ENCODE data around the gene TRAF2. TPM values are rescaled to one million over a fixed set of nuclear protein-coding genes. Genes with fewer than 3 reads are reported as not detected.

TRAF2 gene
- total RNA-seq, 1 donor from 2014 or later = 67.4 TPM

DNA sequence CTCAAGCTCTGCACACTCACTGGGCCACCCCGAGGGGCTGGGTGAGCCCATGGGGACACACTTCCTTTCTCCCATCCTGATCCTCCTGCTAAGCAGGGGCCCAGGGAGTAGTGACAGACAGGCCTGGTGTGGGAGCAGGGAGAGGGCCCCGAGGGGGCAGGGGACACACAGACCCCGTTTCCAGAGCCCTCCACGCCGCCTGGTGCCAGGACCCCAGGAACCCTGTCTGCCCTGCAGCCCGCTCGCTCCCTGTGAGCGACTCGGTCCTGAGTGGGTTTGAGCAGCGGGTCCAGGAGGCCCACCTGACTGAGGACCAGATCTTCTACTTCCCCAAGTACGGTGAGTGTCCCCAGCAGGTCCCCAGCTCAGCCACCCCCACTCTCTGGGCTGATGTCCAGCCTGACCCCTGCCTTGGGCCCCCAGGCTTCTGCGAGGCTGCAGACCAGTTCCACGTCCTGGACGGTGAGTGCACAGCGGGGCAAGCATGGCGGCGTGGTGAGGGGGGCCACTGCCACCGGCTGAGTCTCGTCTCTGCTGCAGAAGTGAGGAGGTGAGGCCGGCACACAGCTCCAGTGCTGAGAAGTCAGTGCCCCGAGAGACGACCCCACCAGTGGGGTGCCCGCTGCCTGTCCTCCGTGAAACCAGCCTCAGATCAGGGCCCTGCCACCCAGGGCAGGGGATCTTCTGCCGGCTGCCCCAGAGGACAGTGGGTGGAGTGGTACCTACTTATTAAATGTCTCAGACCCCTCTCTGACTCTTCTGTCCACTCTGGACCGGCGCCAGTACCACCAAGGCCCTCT is 60.1 kb downstream of the TRAF2 start:
- H3K27me3 Mint-ChIP-seq (ENCODE audit: insufficient read depth) = no peaks in the 10 kb centered on the region
- DNase-seq (ENCODE audit: low spot score) = no peak
- H3K4me1 Mint-ChIP-seq (ENCODE audit: low read depth) = peaks cover 5% of the 10 kb centered on the region
- H3K4me3 Mint-ChIP-seq = no peak overlapping the region
- no peaks in the 10 kb centered on the region for H3K9me3 Mint-ChIP-seq
- no peak overlapping the region for H3K27ac Mint-ChIP-seq
- intact Hi-C loops (cut with micrococcal nuclease) = loop anchor here (5.0 kb wide), 1 partner anchor 81 kb away; the partner anchor contains the start of gene ABCA2
- H3K36me3 Mint-ChIP-seq (ENCODE audit: low read depth) = peaks cover 7% of the 10 kb centered on the region

DNA sequence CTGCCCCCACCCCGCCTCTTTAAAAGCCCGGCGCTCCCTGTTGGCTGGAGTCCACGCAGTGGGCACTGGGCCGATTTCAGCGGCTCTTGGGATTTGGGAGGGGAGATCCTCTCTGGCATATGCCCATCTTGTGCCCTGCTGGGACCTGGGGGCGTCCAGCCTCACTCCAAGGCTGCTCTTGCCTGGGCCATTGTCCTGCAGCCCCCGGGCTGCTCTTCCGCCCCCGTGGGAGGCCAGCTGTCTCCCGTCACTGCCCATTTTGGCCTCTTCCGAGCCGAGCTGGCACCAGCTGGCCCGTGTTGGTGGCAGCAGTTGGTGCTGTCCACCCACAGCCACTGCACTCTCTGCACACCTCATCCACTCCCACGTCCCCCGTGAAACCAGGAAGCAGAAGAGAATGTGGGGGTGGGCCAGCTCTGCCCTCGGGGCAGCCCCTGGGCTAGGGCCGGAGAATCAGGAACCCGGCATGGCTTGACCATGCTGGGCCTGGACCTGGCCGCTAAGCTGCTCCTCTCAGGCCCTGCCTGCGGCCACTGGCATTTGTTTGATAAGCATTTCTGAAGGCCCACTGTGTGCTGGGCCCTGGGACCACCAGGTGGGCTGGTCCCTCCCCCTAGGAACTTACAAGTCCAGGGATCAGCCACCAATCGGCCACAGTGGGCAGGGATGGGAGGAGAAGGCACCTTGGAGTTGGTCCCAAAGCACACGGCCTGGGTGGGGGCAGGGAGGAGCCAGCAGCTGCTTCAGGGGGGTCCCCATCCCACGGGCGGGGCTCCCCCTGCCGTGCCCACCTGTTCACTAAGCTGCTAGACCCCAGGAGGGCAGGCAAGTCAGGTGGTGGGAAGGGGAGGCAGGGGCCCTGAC is 60.9 kb downstream of the TRAF2 start:
- Mint-ChIP-seq H3K4me3 (no peak overlapping the region), H3K4me1 (ENCODE audit: low read depth) (peaks cover 5% of the 10 kb centered on the region), H3K27me3 (ENCODE audit: insufficient read depth) (no peaks in the 10 kb centered on the region), H3K36me3 (ENCODE audit: low read depth) (peaks cover 3% of the 10 kb centered on the region), H3K9me3 (no peaks in the 10 kb centered on the region), H3K27ac (no peak overlapping the region)
- intact Hi-C loops (cut with micrococcal nuclease) = loop anchor here (5.0 kb wide), 1 partner anchor 80 kb away; the partner anchor contains the start of gene ABCA2
- DNase-seq (ENCODE audit: low spot score) = no peak

DNA sequence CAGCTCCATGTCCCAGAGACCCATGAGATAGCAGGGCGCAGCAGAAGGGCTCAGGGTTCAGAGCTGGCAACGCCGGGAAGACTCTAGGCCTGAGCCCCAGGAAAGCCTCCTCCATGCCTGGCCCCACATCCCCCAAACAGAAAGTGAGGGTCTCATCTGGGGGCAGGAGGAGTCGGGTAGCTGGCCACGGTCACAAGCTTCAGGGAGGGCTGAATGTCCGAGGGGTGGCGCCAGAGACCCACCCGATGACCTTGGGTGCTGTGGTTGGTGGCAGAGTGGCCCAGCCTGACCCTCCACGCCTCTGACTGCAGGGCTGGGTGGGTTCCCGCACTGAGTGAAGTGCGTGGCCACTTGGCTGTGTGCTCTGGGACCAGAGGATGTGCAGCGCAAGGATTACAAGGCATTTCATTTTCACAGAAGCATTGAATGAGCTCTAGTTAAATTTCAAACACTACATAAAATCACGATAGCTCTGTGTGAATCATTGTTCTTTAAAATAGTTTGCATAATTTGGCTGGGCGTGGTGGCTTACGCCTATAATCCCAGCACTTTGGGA is 61.7 kb downstream of the TRAF2 start:
- Mint-ChIP-seq H3K9me3 (no peaks in the 10 kb centered on the region), H3K27ac (peak overlapping the region; percentile 12), H3K36me3 (ENCODE audit: low read depth) (no peaks in the 10 kb centered on the region), H3K4me1 (ENCODE audit: low read depth) (peaks cover 5% of the 10 kb centered on the region), H3K4me3 (peak overlapping the region; percentile 69), H3K27me3 (ENCODE audit: insufficient read depth) (no peaks in the 10 kb centered on the region)
- no peak for DNase-seq (ENCODE audit: low spot score)
- intact Hi-C loops (cut with micrococcal nuclease) = loop anchor here (5.0 kb wide), 1 partner anchor 79 kb away; the partner anchor contains the start of gene ABCA2

DNA sequence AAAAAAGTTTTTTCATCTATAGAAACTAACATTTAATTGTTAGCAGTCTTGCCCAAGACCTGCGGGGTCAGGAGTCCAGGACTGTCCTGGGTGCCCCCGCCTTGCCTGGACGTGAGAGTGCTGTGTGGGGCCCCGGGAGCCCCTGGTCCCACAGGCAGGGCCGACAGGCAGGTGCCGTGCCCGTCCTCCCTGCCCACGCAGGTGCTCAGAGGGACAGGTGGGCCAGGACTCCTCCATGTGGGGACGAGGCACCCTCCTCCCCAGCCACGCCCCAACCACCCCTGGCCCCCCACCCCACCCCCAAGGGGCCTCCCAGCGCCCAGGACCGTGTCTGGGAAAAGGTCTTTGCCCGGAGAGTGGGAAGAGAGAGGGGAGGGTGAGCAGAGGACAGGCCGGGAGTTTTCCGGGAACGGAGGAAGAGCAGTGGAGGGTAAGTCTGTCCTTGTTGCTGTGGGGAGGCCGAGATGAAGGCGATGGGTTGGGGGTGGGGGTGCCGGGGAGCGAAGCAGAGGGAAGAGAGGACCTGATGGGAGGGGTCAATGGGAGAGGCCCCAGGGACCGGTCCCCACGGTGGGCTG is 63.0 kb downstream of the TRAF2 start:
- Mint-ChIP-seq H3K36me3 (ENCODE audit: low read depth) (no peaks in the 10 kb centered on the region), H3K27me3 (ENCODE audit: insufficient read depth) (no peaks in the 10 kb centered on the region), H3K27ac (peak overlapping the region; percentile 71), H3K4me1 (ENCODE audit: low read depth) (peaks cover 5% of the 10 kb centered on the region), H3K4me3 (peak overlapping the region; percentile 82), H3K9me3 (no peaks in the 10 kb centered on the region)
- DNase-seq (ENCODE audit: low spot score) = no peak
- intact Hi-C loops (cut with micrococcal nuclease) = loop anchor here (1.0 to 5.0 kb wide), 2 partner anchors 29 to 78 kb away; partner anchors contain the start of gene ABCA2

DNA sequence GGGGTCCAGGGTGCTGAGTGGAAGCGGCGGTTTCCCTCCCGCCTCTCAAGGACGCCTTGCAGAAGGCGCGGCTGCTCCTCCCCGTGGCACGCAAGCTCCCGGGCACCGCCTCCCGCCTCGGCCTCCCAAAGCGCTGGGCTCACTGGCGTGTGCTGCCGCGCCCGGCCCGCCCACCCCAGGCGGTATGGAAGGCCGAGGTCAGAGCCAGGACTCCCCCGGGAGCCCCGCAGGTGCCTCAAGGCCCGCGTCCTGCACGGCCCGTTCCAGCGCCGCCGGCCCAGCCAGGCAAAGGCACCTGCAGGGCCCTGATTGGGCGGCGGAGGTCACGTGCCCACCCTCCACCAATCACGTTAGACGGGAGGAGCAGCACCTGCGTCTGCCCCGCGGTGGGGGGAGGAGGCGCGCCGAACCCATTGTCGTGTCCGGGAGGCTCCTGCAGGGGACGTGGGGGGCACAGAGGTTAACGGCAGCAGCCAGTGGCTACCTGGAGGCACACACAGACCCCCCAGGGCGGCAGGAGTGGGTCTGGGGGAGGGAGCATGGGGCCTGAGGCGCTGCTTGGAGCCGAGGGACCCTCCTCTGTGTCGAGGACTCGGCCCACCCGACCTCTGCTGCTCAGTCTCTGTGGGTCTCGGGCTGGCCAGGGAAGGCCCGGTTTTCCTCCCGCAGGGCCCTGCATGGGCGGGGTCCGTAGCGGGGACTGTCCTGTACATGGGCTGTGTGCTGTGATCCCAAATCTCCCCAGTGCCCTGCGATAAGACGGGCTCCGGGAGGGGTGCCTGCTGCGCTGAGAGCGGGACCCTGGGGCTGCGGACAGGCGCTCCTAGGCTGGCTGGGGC is 63.7 kb downstream of the TRAF2 start:
- H3K4me3 Mint-ChIP-seq = peak overlapping the region; percentile 84
- peak; percentile 94 for DNase-seq (ENCODE audit: low spot score)
- H3K4me1 Mint-ChIP-seq (ENCODE audit: low read depth) = no peaks in the 10 kb centered on the region
- no peaks in the 10 kb centered on the region for H3K27me3 Mint-ChIP-seq (ENCODE audit: insufficient read depth)
- no peaks in the 10 kb centered on the region for H3K36me3 Mint-ChIP-seq (ENCODE audit: low read depth)
- intact Hi-C loops (cut with micrococcal nuclease) = loop anchor here (1.0 to 5.0 kb wide), 3 partner anchors 28 to 77 kb away; partner anchors contain the start of genes ABCA2 and PAXX
- no peaks in the 10 kb centered on the region for H3K9me3 Mint-ChIP-seq
- peak overlapping the region; percentile 83 for H3K27ac Mint-ChIP-seq

DNA sequence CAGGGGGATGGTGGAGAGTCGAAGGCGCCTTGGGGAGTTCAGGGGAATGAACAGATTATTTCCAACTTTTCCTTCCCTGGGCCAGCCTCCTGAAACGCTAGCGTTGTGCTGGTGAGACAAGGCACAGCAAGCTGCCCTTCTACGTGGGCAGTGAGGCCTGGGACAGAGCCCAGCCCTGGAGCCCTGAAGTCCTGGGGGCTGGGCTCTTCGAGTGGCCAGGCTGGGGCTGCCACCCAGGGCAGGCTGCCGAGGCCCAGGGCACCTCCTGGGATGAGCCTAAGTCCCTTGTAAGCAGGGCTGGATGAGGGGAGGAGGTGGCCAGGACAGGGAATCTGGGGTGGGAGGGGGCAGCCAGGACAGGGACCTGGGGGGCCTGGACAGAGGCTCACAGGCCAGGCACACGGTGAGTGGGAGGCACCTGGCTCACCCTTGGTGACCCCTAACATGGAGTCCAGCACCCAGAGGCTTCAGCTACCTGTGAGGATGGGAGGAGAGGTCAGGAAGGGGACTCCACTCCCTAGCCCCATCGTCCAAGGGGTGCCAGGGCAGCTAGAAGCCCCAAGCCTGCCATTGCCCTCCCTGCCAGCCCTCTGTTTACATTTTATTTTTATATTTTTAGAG is 64.5 kb downstream of the TRAF2 start:
- Mint-ChIP-seq H3K4me1 (ENCODE audit: low read depth) (no peaks in the 10 kb centered on the region), H3K27ac (peak overlapping the region; percentile 83), H3K9me3 (no peaks in the 10 kb centered on the region), H3K4me3 (peak overlapping the region; percentile 84), H3K27me3 (ENCODE audit: insufficient read depth) (no peaks in the 10 kb centered on the region), H3K36me3 (ENCODE audit: low read depth) (no peaks in the 10 kb centered on the region)
- DNase-seq (ENCODE audit: low spot score) = no peak
- intact Hi-C loops (cut with micrococcal nuclease) = loop anchor here (1.0 kb wide), 1 partner anchor 42 kb away; the partner anchor contains the start of gene PAXX

DNA sequence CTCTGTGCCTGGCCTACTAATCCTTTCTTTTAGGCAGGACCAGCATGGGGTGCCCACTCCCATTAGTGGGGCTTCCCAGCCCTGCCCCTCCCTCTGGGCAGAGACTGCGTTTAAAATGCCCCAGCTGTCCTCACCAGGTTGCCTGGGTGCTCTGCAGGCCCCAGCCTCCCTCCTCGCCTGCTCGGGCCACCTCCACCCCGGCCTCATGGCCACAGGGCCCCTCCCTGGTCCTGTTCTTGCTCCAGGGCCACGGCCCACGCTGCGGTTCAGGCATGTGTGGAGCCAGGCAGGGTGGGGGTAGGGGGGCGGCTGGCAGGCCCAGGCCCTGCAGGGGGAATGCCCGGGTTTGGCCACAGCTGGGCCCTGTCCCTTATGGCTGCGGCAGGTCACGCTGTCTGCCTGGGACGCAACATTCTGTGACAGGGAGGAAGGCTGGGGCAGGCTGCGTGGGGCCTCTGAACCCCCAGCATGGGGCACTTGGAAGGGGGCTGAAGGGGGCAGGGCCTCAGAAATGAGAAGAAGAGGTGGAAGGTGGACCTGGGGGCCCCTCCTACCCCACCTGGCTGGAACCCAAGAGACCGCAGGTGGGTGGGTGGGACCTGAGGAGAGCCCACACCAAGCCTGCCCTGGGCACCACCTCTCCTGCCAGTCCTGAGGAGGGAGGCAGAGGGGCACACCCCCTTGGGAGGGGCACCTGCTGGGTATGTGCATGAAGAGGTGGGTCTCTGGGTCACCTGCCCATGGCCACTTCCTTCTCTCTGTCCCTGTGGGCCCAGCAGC is 65.4 kb downstream of the TRAF2 start, which contains the start of gene LCN12:
Gene LCN12, plus strand, starts transcription at position 733 of the 780 bp plus-strand sequence. CDS start 55 bp downstream, outside the sequence.
- H3K27me3 Mint-ChIP-seq (ENCODE audit: insufficient read depth) = no peaks in the 10 kb centered on the region
- H3K27ac Mint-ChIP-seq = no peak within 1 kb of the TSS
- H3K9me3 Mint-ChIP-seq = peaks cover 7% of the 10 kb centered on the region
- intact Hi-C loops (cut with micrococcal nuclease) = no loop called here
- no peaks in the 10 kb centered on the region for H3K36me3 Mint-ChIP-seq (ENCODE audit: low read depth)
- no peaks in the 10 kb centered on the region for H3K4me1 Mint-ChIP-seq (ENCODE audit: low read depth)
- no peak within 1 kb of the TSS for H3K4me3 Mint-ChIP-seq
- DNase-seq (ENCODE audit: low spot score) = no peak

DNA sequence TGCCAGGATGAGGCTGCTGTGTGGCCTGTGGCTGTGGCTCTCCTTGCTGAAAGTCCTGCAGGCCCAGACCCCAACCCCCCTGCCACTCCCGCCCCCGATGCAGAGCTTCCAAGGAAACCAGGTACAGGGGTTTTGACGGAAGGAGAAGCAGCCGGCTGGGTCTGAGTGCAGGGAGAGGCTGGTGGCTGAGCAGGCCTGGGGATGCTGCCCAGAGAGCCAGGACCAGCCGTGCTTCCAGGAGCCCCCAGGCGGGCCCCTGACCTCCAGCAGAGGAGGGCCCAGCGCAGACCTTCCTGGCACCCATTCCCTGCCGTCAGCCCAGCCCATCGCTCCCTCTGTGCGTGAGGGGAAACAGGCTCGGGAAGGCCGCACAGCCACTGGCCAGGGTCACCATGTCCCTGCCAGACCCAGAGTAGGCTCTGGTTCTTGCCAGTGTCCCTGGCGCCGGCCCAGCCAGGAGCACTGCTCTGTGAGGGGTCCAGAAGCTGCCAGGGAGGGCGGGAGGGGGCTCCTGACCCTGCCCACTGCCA is 66.1 kb downstream of the TRAF2 start:
- no peaks in the 10 kb centered on the region for H3K36me3 Mint-ChIP-seq (ENCODE audit: low read depth)
- no peaks in the 10 kb centered on the region for H3K4me1 Mint-ChIP-seq (ENCODE audit: low read depth)
- no peak for DNase-seq (ENCODE audit: low spot score)
- intact Hi-C loops (cut with micrococcal nuclease) = no loop called here
- no peaks in the 10 kb centered on the region for H3K27me3 Mint-ChIP-seq (ENCODE audit: insufficient read depth)
- H3K27ac Mint-ChIP-seq = no peak overlapping the region
- no peak overlapping the region for H3K4me3 Mint-ChIP-seq
- H3K9me3 Mint-ChIP-seq = peaks cover 9% of the 10 kb centered on the region

DNA sequence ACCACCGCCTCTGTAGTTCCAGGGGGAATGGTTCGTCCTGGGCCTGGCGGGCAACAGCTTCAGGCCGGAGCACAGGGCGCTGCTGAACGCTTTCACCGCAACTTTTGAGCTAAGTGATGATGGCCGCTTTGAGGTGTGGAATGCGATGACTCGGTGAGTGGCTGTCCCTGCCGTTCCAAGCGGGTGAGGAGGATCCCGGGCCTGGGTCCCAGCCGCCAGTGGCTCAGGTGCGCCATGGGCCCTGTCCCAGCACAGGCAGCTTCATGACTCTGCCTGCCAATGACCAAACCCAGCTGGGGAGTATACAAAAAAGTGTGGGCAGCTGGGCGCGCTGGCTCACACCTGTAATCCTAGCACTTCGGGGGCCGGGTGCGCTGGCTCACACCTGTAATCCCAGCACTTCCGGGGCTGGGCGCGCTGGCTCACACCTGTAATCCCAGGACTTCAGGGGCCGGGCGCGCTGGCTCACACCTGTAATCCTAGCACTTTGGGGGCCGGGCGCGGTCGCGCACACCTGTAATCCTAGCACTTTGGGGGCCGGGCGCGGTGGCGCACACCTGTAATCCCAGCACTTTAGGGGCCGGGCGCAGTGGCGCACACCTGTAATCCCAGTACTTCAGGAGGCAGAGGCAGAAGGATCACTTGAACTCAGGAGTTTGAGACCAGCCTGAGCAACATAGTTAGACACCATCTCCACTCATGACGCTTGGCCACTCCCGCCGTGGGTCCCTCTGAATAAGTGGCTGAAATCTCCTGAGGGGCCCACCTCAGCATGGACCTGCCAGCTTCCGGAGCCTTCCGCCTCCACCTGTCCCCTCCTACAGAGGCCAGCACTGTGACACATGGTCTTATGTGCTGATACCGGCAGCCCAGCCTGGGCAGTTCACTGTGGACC is 66.8 kb downstream of the TRAF2 start:
- Mint-ChIP-seq H3K36me3 (ENCODE audit: low read depth) (no peaks in the 10 kb centered on the region), H3K27ac (no peak overlapping the region), H3K9me3 (peaks cover 9% of the 10 kb centered on the region), H3K4me3 (no peak overlapping the region), H3K27me3 (ENCODE audit: insufficient read depth) (no peaks in the 10 kb centered on the region), H3K4me1 (ENCODE audit: low read depth) (no peaks in the 10 kb centered on the region)
- intact Hi-C loops (cut with micrococcal nuclease) = no loop called here
- DNase-seq (ENCODE audit: low spot score) = no peak

DNA sequence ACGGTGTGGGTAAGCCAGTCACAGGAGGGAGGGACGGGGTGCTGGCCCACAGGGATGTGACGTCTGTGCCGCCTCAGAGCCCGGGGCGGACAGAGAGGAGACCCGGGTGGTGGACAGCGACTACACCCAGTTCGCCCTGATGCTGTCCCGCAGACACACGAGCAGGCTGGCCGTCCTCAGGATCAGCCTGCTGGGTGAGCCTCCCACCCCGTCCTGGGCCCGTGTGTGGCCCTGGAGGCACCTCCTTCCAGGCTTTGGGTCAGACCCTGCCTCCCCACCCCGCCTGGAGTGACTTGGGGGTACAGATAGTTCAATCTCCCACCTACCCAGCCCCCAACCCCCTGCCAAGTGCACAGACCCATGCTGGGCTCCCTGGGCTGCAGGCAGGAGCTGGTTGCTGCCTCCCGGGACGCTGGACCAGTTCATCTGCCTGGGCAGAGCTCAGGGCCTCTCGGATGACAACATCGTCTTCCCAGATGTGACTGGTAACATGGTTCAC is 67.5 kb downstream of the TRAF2 start:
- Mint-ChIP-seq H3K36me3 (ENCODE audit: low read depth) (no peaks in the 10 kb centered on the region), H3K4me3 (no peak overlapping the region), H3K9me3 (peaks cover 9% of the 10 kb centered on the region), H3K27ac (no peak overlapping the region), H3K4me1 (ENCODE audit: low read depth) (no peaks in the 10 kb centered on the region), H3K27me3 (ENCODE audit: insufficient read depth) (no peaks in the 10 kb centered on the region)
- intact Hi-C loops (cut with micrococcal nuclease) = no loop called here
- DNase-seq (ENCODE audit: low spot score) = no peak

Data from activated T-helper 1 cell treated with anti-CD3 and anti-CD28 coated beads, Interleukin-12 subunit alpha, Interleukin-12 subunit beta, Interleukin-2, Interleukin-4 antibody, amounts not matched to agents 30 ng/mL and 10 ng/mL and 1 ng/mL, durations not matched to agents 14 hours and 24 hours and 36 hours (primary cell).